ENCODE results near the gene FOXO3.

DNA sequence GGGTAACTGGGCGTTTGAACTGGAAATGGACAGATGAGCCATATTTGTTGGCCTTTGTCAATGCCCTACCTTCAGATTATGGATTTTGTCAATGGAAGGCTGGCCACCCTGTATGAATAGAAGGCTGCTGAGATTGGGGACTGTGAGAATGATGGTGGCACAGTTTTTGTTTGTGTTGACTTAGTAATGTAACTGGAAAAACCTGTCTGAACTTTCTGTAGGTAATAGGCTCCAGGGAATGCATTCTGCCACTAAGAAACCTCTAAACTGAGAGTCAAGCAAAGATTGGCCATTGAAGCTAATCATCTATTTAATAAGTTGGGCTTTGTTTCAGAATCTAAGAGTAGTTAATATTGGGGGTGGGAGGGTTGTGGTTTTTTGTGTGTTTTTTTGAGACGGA lies 97.5 kb downstream of the FOXO3 start:
- no peak for TF ChIP-seq EZH2 (IDR thresholded peaks at IDR 0.05; ENCODE audit: low read length, missing control alignments)
- TF ChIP-seq, protein P1, sequence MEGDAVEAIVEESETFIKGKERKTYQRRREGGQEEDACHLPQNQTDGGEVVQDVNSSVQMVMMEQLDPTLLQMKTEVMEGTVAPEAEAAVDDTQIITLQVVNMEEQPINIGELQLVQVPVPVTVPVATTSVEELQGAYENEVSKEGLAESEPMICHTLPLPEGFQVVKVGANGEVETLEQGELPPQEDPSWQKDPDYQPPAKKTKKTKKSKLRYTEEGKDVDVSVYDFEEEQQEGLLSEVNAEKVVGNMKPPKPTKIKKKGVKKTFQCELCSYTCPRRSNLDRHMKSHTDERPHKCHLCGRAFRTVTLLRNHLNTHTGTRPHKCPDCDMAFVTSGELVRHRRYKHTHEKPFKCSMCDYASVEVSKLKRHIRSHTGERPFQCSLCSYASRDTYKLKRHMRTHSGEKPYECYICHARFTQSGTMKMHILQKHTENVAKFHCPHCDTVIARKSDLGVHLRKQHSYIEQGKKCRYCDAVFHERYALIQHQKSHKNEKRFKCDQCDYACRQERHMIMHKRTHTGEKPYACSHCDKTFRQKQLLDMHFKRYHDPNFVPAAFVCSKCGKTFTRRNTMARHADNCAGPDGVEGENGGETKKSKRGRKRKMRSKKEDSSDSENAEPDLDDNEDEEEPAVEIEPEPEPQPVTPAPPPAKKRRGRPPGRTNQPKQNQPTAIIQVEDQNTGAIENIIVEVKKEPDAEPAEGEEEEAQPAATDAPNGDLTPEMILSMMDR (conservative IDR thresholded peaks at IDR 0.05 in 1 of 2, IDR thresholded peaks at IDR 0.05 in 1 of 2; ENCODE audit: low read depth in 1 of 2, low read length in 2 of 2): no peak
